ENCODE measurements around the gene CADM3.
A peak's percentile ranks its signal among the peaks of the same experiment; 100 is the strongest.

CADM3 gene

GRCh38 chr1:159175571-159175970 lies 4.2 kb downstream of the CADM3 start:
- no peak for DNase-seq

GRCh38 chr1:159177272-159177907 lies 6.0 kb downstream of the CADM3 start:
- DNase-seq, result no peak

GRCh38 chr1:159179906-159180305 lies 8.5 kb downstream of the CADM3 start:
- DNase-seq, result no peak

GRCh38 chr1:159180516-159180915 lies 9.1 kb downstream of the CADM3 start:
- DNase-seq, result no peak

- DNase-seq, result no peak
These were observed 10.1 kb downstream of the CADM3 start for GRCh38 chr1:159181328-159182024.

- no peak for DNase-seq
These were observed 12.8 kb downstream of the CADM3 start for GRCh38 chr1:159184201-159184600.

- DNase-seq, result no peak
These were observed 13.7 kb downstream of the CADM3 start for GRCh38 chr1:159185121-159185520.

GRCh38 chr1:159187033-159187432 lies 15.6 kb downstream of the CADM3 start:
- no peak for DNase-seq

- DNase-seq, result no peak
These were observed 16.4 kb downstream of the CADM3 start for GRCh38 chr1:159187647-159188374.

GRCh38 chr1:159188375-159188788 lies 17.0 kb downstream of the CADM3 start:
- no peak for DNase-seq

GRCh38 chr1:159190441-159190840 lies 19.0 kb downstream of the CADM3 start:
- DNase-seq, result no peak

GRCh38 chr1:159196543-159196942 lies 25.1 kb downstream of the CADM3 start:
- DNase-seq, result no peak

- peak in 1 of 4 experiments; percentile 5 for DNase-seq
These were observed 26.4 kb downstream of the CADM3 start for GRCh38 chr1:159197561-159198557.

- DNase-seq, result no peak
These were observed 28.5 kb downstream of the CADM3 start for GRCh38 chr1:159199901-159200300.

- DNase-seq, result no peak
These were observed 29.4 kb downstream of the CADM3 start for GRCh38 chr1:159200769-159201168.

- no peak for DNase-seq
These were observed 30.2 kb downstream of the CADM3 start for GRCh38 chr1:159201642-159202041.

GRCh38 chr1:159203610-159204009 lies 32.2 kb downstream of the CADM3 start:
- DNase-seq, result no peak

GRCh38 chr1:159204161-159205141 lies 33.0 kb downstream of the CADM3 start, which contains the start of gene ACKR1:
Gene ACKR1 (plus strand): TSS chr1:159204875. CDS start chr1:159204960, 85 bp downstream.
- no peak for DNase-seq

GRCh38 chr1:159205225-159205624 lies 33.8 kb downstream of the CADM3 start:
- no peak for DNase-seq

- no peak for DNase-seq
These were observed 34.7 kb downstream of the CADM3 start for GRCh38 chr1:159206110-159206509.

- DNase-seq, result no peak
These were observed 35.7 kb downstream of the CADM3 start for GRCh38 chr1:159207080-159207479.

Data from activated CD4-positive, CD25-positive, alpha-beta regulatory T cell (primary cell).